GM12801 (cell line): ENCODE results near the gene FBXL20.

Source experiments
- TF ChIP-seq, protein P1 (sequence below): IDR thresholded peaks from one replicate; pipeline ENCODE4 v1.5.1; 2011; ENCODE audit warnings: control low read depth; ENCODE audit not compliant: insufficient read length; ENCODE audit errors: extremely low read depth

Gene FBXL20

DNA sequence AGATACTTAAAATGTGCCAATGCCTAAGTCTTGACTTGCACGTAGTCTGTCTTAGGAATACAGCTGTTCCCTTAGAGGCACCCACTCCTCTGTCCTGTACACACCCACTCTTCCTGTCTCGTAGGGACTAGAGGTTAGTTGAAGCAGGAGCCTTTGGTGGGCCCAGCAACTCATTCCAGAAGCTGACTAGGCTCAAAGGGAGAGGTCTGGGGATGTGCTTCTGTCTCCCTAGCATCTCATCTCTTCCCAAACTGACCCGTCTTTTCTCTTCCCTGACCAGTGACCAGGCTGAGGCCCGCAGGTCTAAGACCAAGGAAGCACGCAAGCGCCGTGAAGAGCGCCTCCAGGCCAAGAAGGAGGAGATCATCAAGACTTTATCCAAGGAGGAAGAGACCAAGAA is 197.2 kb downstream of the FBXL20 start:
- TF ChIP-seq, protein P1, sequence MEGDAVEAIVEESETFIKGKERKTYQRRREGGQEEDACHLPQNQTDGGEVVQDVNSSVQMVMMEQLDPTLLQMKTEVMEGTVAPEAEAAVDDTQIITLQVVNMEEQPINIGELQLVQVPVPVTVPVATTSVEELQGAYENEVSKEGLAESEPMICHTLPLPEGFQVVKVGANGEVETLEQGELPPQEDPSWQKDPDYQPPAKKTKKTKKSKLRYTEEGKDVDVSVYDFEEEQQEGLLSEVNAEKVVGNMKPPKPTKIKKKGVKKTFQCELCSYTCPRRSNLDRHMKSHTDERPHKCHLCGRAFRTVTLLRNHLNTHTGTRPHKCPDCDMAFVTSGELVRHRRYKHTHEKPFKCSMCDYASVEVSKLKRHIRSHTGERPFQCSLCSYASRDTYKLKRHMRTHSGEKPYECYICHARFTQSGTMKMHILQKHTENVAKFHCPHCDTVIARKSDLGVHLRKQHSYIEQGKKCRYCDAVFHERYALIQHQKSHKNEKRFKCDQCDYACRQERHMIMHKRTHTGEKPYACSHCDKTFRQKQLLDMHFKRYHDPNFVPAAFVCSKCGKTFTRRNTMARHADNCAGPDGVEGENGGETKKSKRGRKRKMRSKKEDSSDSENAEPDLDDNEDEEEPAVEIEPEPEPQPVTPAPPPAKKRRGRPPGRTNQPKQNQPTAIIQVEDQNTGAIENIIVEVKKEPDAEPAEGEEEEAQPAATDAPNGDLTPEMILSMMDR, result no peak
